Measurements from ENCODE around the gene CITED2.

CITED2 gene

DNA sequence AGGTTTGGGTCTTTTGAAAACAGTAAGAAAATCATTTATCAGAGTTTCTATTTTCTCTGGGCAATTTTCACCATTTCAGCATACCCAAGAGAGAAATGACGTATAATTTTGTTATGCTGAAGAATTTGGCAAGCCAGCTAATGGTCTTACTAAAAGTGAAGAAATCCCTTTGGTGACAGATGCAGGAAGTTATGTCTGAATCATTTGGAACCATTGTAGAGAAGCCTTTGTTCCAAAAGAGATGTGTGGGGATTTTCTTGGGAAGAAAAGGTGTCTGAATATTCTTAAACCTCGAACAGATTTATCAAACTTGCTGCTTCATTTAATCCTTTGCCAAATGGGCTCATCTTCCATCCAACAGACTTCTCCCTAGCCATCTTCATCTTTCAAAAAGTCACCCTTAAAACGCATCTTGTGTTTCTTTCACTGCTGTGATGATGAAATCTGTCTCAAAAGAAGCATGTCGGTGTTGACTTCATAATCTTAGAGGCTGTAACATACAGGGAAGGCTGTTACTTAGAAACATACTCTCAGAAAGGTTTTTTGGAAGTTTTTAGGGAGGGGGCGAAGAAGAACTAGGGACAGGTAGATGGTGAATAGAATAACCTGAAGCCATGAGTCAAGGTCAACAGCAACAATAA is 39.5 kb downstream of the CITED2 start:
- no peak for DNase-seq (ENCODE audit: extremely low read depth in 1 of 2, low read depth in 1 of 2)

DNA sequence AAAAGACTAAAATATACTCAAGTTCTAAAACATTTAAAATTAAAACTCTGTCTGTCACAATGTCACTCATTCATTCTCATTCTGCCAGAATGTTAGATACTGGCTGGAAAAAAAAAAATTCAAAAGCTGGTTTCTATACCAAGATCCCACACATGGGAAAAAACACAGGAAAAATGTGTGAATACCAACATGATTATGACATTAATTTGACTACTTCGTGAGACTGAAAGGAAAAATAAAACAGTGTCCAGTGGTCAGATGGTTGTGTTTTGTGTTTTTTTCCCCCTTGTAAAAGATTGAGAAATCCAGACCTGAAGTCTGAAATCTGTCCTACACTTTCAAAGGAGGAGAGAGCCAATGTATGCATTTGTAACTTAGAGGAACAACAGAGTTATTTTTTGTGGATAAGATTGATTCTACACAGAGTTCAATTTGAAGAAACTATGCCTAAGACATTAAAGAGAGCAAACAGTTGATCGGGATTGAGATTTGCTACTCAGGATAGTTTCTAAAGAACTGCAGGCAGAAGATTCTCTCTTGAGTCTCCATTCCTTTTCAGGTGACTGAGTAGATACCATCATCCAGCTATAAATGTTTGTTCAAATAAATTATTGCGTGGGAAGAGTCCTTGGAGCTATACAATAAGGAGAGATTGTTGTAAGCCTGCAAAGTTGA is 43.5 kb downstream of the CITED2 start:
- no peak for DNase-seq (ENCODE audit: extremely low read depth in 1 of 2, low read depth in 1 of 2)

GRCh38 chr6:139330306-139330705 is 44.1 kb downstream of the CITED2 start:
- DNase-seq (ENCODE audit: extremely low read depth in 1 of 2, low read depth in 1 of 2) = no peak

DNA sequence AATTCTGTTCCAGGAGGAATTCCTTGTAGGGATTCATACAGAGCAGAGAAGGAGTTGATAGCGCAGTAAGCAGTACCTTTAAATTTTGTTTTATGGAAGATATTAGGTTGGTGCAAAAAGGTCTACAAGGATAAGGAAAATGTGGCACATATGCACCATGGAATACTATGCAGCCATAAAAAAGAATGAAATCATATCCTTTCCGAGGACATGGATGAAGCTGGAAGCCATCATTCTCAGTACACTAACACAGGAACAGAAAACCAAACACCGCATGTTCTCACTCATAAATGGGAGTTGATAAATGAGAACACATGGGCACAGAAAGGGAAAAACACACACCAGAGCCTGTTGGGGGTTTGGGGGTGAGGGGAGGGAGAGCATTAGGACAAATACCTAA is 45.2 kb downstream of the CITED2 start:
- no peak for DNase-seq (ENCODE audit: extremely low read depth in 1 of 2, low read depth in 1 of 2)

DNA sequence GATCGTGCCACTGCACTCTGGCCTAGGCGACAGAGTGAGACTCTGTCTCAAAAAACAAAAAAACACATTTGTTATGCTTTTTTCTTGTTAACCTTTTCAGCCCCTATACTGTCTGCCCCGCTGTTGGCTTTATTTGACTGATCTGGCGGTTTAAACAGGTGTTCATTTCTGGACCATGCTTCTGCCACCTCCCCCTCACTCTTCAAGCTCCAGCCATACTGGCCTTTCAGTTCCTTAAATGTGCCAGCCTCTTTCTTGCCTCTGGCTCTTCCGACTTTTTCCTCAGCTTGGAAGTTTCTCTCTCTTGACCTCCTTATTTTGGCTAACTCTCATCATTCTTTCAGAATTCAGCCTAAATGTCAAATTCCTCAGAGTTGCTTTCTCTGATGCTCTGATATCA is 47.4 kb downstream of the CITED2 start:
- DNase-seq (ENCODE audit: extremely low read depth in 1 of 2, low read depth in 1 of 2) = no peak

GRCh38 chr6:139325686-139326085 is 48.8 kb downstream of the CITED2 start:
- DNase-seq (ENCODE audit: extremely low read depth in 1 of 2, low read depth in 1 of 2) = no peak

GRCh38 chr6:139325125-139325524 is 49.3 kb downstream of the CITED2 start:
- DNase-seq (ENCODE audit: extremely low read depth in 1 of 2, low read depth in 1 of 2) = no peak

GRCh38 chr6:139324301-139324555 is 50.2 kb downstream of the CITED2 start:
- DNase-seq (ENCODE audit: extremely low read depth in 1 of 2, low read depth in 1 of 2) = no peak

GRCh38 chr6:139323511-139324300 is 50.7 kb downstream of the CITED2 start:
- DNase-seq (ENCODE audit: extremely low read depth in 1 of 2, low read depth in 1 of 2) = peak; percentile 47 to 81
